Mesendoderm (in vitro differentiated cells): ENCODE measurements around the gene DISP2.
A peak's percentile ranks its signal among the peaks of the same experiment; 100 is the strongest.

Experiments used
- DNase-seq: peaks from one replicate; pipeline ENCODE4 v3.0.0; 2013
- H2AK5ac ChIP-seq: 2 replicates; pipeline ENCODE4 v1.6.1; 2013; ENCODE audit warnings: low read length, inconsistent platforms
- H2BK120ac ChIP-seq: 2 replicates; pipeline ENCODE4 v1.6.1; 2013; ENCODE audit warnings: low read depth, mild to moderate bottlenecking, low read length, moderate library complexity, mixed read lengths
- H2BK15ac ChIP-seq: replicated peaks from 2 replicates; pipeline ENCODE4 v1.6.1; 2013; ENCODE audit warnings: low read depth, mild to moderate bottlenecking, moderate library complexity
- H2BK5ac ChIP-seq: 2 replicates; pipeline ENCODE4 v1.6.1; 2013; ENCODE audit warnings: low read length, inconsistent platforms
- H3K18ac ChIP-seq: 2 replicates; pipeline ENCODE4 v1.6.1; 2013; ENCODE audit warnings: mild to moderate bottlenecking, low read length, mixed read lengths
- H3K23ac ChIP-seq: one replicate; pipeline ENCODE4 v1.6.1; 2013; ENCODE audit warnings: low read length
- H3K27ac ChIP-seq: 2 replicates; pipeline ENCODE4 v1.5.1; 2013; ENCODE audit warnings: low read depth, mild to moderate bottlenecking, inconsistent platforms, low read length, moderate library complexity
- H3K27me3 ChIP-seq: 2 replicates; pipeline ENCODE4 v1.6.1; 2013; ENCODE audit warnings: low read length, control low read depth, mild to moderate bottlenecking, inconsistent platforms; ENCODE audit not compliant: insufficient read depth, poor library complexity
- H3K36me3 ChIP-seq: 2 replicates; pipeline ENCODE4 v1.6.1; 2013; ENCODE audit warnings: low read length, inconsistent platforms; ENCODE audit not compliant: control insufficient read depth, insufficient read depth
- H3K4ac ChIP-seq: one replicate; pipeline ENCODE4 v1.6.1; 2013; ENCODE audit warnings: low read depth, mild to moderate bottlenecking, low read length, moderate library complexity
- H3K4me1 ChIP-seq: 2 replicates; pipeline ENCODE4 v1.6.1; 2013; ENCODE audit warnings: low read depth, low read length, inconsistent platforms; ENCODE audit not compliant: control insufficient read depth
- H3K4me2 ChIP-seq: 2 replicates; pipeline ENCODE4 v1.6.1; 2013; ENCODE audit warnings: low read length
- H3K4me3 ChIP-seq: 2 replicates; pipeline ENCODE4 v1.5.1; 2013; ENCODE audit warnings: mild to moderate bottlenecking, low read length
- H3K56ac ChIP-seq: one replicate; pipeline ENCODE4 v1.6.1; 2013; ENCODE audit warnings: low read length
- H3K79me1 ChIP-seq: 2 replicates; pipeline ENCODE4 v1.6.1; 2013; ENCODE audit warnings: low read length, inconsistent platforms
- H3K79me2 ChIP-seq: 2 replicates; pipeline ENCODE4 v1.6.1; 2013; ENCODE audit warnings: mild to moderate bottlenecking, low read length; ENCODE audit not compliant: control insufficient read depth, insufficient read depth
- H3K9ac ChIP-seq: 2 replicates; pipeline ENCODE4 v1.6.1; 2013; ENCODE audit warnings: low read length, inconsistent platforms
- H4K5ac ChIP-seq: one replicate; pipeline ENCODE4 v1.6.1; 2013; ENCODE audit warnings: low read length
- H4K8ac ChIP-seq: one replicate; pipeline ENCODE4 v1.6.1; 2013; ENCODE audit warnings: low read depth, mild to moderate bottlenecking, control low read depth, low read length, moderate library complexity
- WGBS: extraction: QIAGEN DNeasy Blood & Tissue Kit; methylation state at CpG from one replicate; pipeline ENCODE4 v1.1.7; 2013; ENCODE audit warnings: low lambda C conversion rate, missing lambda C conversion rate; ENCODE audit not compliant: insufficient coverage; ENCODE audit errors: extremely low coverage; 5-methylcytosine and 5-hydroxymethylcytosine counted together

DISP2 gene

DNA sequence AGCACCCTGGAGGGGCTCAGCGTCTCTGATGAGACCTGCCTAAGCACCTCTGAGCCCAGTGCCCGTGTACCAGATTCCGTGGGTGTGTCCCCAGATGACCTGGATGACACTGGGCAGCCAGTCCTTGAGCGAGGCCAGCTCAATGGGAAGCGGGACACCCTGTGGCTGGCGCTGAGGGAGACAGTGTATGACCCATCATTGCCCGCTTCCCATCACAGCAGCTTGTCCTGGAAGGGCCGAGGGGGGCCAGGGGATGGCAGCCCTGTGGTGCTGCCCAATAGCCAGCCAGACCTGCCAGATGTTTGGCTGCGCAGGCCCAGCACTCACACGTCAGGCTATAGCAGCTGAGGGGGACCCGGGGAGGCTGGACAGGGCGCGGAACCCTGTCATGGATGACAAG lies 12.0 kb downstream of the DISP2 start:
- no peak overlapping the region for H4K5ac ChIP-seq
- H2BK120ac ChIP-seq, result no peak overlapping the region
- H4K8ac ChIP-seq, result no peak overlapping the region
- H3K4me1 ChIP-seq, result peaks cover 2% of the 10 kb centered on the region
- WGBS, result no CpG with 5 or more reads among the region's 13 CpGs
- H3K4me3 ChIP-seq, result no peak overlapping the region
- H3K79me1 ChIP-seq, result no peaks in the 10 kb centered on the region
- H3K27me3 ChIP-seq, result no peaks in the 10 kb centered on the region
- H3K4ac ChIP-seq, result no peak overlapping the region
- H2BK15ac ChIP-seq, result no peak overlapping the region
- no peak for DNase-seq
- H3K36me3 ChIP-seq, result no peaks in the 10 kb centered on the region
- H3K56ac ChIP-seq, result no peak overlapping the region
- no peak overlapping the region for H3K18ac ChIP-seq
- H3K79me2 ChIP-seq, result no peaks in the 10 kb centered on the region
- no peak overlapping the region for H2AK5ac ChIP-seq
- H3K9ac ChIP-seq, result no peak overlapping the region
- no peak overlapping the region for H3K23ac ChIP-seq
- no peak overlapping the region for H3K4me2 ChIP-seq
- H3K27ac ChIP-seq, result no peak overlapping the region
- no peak overlapping the region for H2BK5ac ChIP-seq

DNA sequence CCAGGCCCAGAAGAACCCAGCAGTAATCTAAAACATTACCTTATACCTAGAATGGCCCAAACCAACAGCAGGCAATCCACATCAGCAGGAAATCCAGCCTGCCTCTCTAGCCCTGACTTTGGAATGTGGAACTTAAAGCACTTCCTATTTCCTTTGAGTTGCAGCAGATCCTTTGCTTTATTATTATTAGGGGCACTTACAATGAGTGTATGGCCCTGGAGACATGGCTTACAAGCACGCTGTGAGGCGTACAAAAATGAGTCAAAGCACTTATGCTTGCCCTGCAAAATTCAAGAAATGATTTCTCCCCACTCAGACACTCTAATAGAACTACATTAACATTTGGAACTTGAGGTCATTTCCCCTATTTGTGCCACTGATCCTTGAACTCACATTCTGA lies 15.0 kb downstream of the DISP2 start:
- Histone ChIP-seq H3K9ac (no peak overlapping the region), H2BK120ac (no peak overlapping the region), H2AK5ac (no peak overlapping the region), H3K27me3 (no peaks in the 10 kb centered on the region), H4K5ac (no peak overlapping the region), H3K27ac (no peak overlapping the region), H3K23ac (no peak overlapping the region), H3K36me3 (no peaks in the 10 kb centered on the region), H3K56ac (no peak overlapping the region), H4K8ac (no peak overlapping the region), H3K4me2 (no peak overlapping the region), H3K4ac (no peak overlapping the region), H2BK15ac (no peak overlapping the region), H3K79me2 (no peaks in the 10 kb centered on the region), H3K4me3 (no peak overlapping the region), H3K4me1 (peaks cover 2% of the 10 kb centered on the region), H3K18ac (no peak overlapping the region), H3K79me1 (no peaks in the 10 kb centered on the region), H2BK5ac (no peak overlapping the region)
- WGBS, result no CpG with 5 or more reads among the region's 2 CpGs
- DNase-seq, result peak; percentile 45

DNA sequence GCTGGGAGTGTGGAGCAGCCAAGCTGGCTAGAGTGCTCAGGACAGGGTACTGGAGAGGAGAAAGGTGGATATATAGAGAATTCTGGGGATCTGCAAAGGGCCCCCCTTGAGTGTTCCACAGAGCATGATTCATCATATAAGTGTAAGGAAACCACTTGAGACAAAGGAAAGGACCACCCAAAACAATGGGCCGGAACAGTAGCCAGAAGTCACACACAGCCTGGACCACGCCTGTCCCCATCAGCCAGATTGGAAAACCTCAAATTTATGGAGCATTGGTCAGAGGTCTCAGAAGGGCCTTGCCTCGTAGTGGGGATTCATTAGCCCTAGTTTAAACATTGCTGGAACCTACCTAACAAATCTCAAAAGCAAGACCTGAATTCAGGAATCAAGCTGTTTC lies 19.6 kb downstream of the DISP2 start:
- DNase-seq, result no peak

GRCh38 chr15:40379374-40379773 lies 21.4 kb downstream of the DISP2 start:
- Histone ChIP-seq H3K27me3 (no peaks in the 10 kb centered on the region), H2AK5ac (no peak overlapping the region), H3K27ac (no peak overlapping the region), H4K8ac (no peak overlapping the region), H3K36me3 (no peaks in the 10 kb centered on the region), H3K79me1 (peaks cover 2% of the 10 kb centered on the region), H2BK15ac (no peak overlapping the region), H3K23ac (no peak overlapping the region), H3K18ac (no peak overlapping the region), H2BK120ac (no peak overlapping the region), H3K56ac (no peak overlapping the region), H3K4me1 (peaks cover 2% of the 10 kb centered on the region), H2BK5ac (no peak overlapping the region), H3K4ac (no peak overlapping the region), H3K79me2 (peaks cover 11% of the 10 kb centered on the region), H3K4me2 (no peak overlapping the region), H3K9ac (no peak overlapping the region), H4K5ac (no peak overlapping the region), H3K4me3 (no peak overlapping the region)
- no CpG with 5 or more reads among the region's 4 CpGs for WGBS
- DNase-seq, result no peak

More for the DNA sequence above, 19.6 kb downstream of the DISP2 start:
- H3K79me2 ChIP-seq, result no peaks in the 10 kb centered on the region
- no peak overlapping the region for H2AK5ac ChIP-seq
- H3K56ac ChIP-seq, result no peak overlapping the region
- no peak overlapping the region for H2BK120ac ChIP-seq
- no peaks in the 10 kb centered on the region for H3K27me3 ChIP-seq
- H3K4me2 ChIP-seq, result no peak overlapping the region
- H3K18ac ChIP-seq, result no peak overlapping the region
- no peak overlapping the region for H3K4me3 ChIP-seq
- no peak overlapping the region for H3K9ac ChIP-seq
- H3K23ac ChIP-seq, result peak overlapping the region; percentile 66
- H3K79me1 ChIP-seq, result no peaks in the 10 kb centered on the region
- no peak overlapping the region for H3K4ac ChIP-seq
- no peak overlapping the region for H2BK5ac ChIP-seq
- H3K36me3 ChIP-seq, result no peaks in the 10 kb centered on the region
- no peak overlapping the region for H4K5ac ChIP-seq
- no CpG with 5 or more reads among the region's 3 CpGs for WGBS
- no peak overlapping the region for H3K27ac ChIP-seq
- H3K4me1 ChIP-seq, result peaks cover 3% of the 10 kb centered on the region
- no peak overlapping the region for H2BK15ac ChIP-seq
- H4K8ac ChIP-seq, result no peak overlapping the region

GRCh38 chr15:40379853-40380252 lies 21.8 kb downstream of the DISP2 start:
- H4K5ac ChIP-seq, result no peak overlapping the region
- peak; percentile 44 for DNase-seq

GRCh38 chr15:40380636-40381035 lies 22.6 kb downstream of the DISP2 start:
- Histone ChIP-seq H3K27me3 (no peaks in the 10 kb centered on the region), H3K36me3 (peaks cover 2% of the 10 kb centered on the region), H4K8ac (no peak overlapping the region), H2BK120ac (no peak overlapping the region), H3K4me3 (no peak overlapping the region), H3K4me2 (no peak overlapping the region), H3K27ac (no peak overlapping the region), H3K79me2 (peaks cover 17% of the 10 kb centered on the region), H4K5ac (no peak overlapping the region), H3K4me1 (peaks cover 2% of the 10 kb centered on the region), H2AK5ac (no peak overlapping the region), H3K23ac (no peak overlapping the region), H3K79me1 (peaks cover 9% of the 10 kb centered on the region), H3K9ac (no peak overlapping the region), H2BK5ac (no peak overlapping the region), H3K18ac (no peak overlapping the region), H3K4ac (no peak overlapping the region), H3K56ac (no peak overlapping the region), H2BK15ac (no peak overlapping the region)
- no CpG with 5 or more reads among the region's 10 CpGs for WGBS
- no peak for DNase-seq

More at GRCh38 chr15:40379853-40380252, 21.8 kb downstream of the DISP2 start:
- H3K4me1 ChIP-seq, result peaks cover 2% of the 10 kb centered on the region
- no peak overlapping the region for H2BK120ac ChIP-seq
- no peak overlapping the region for H3K23ac ChIP-seq
- no peaks in the 10 kb centered on the region for H3K27me3 ChIP-seq
- no peak overlapping the region for H3K4me2 ChIP-seq
- no peak overlapping the region for H3K18ac ChIP-seq
- H3K36me3 ChIP-seq, result no peaks in the 10 kb centered on the region
- no peak overlapping the region for H2BK15ac ChIP-seq
- H3K27ac ChIP-seq, result no peak overlapping the region
- WGBS, result no CpG with 5 or more reads among the region's 4 CpGs
- H2BK5ac ChIP-seq, result no peak overlapping the region
- H3K4ac ChIP-seq, result no peak overlapping the region
- H3K9ac ChIP-seq, result no peak overlapping the region
- peaks cover 14% of the 10 kb centered on the region for H3K79me2 ChIP-seq
- H3K4me3 ChIP-seq, result no peak overlapping the region
- H4K8ac ChIP-seq, result no peak overlapping the region
- no peak overlapping the region for H3K56ac ChIP-seq
- peaks cover 4% of the 10 kb centered on the region for H3K79me1 ChIP-seq
- no peak overlapping the region for H2AK5ac ChIP-seq
